Measurements from ENCODE around the gene RUNDC3A.

DNA sequence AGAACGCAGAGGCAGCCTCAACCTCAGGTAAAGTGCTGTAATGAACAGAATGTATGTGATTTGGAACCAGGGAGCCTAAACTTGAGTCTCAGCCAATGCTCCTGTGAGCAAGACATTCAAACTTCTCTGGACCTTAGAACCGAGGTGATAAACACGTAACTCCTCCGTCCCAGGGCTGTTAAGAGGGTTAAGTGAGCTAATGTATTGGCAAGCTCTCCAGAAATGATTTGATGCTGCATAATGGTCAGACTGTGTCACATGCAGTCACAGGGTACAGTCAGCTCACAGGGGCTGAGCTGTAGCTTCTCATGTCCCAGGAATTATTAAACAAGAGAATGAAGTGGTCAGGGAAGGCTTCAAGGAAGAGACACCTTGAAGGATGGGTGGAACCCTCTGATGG lies 30.4 kb upstream of the RUNDC3A start:
- TF ChIP-seq, protein P1, sequence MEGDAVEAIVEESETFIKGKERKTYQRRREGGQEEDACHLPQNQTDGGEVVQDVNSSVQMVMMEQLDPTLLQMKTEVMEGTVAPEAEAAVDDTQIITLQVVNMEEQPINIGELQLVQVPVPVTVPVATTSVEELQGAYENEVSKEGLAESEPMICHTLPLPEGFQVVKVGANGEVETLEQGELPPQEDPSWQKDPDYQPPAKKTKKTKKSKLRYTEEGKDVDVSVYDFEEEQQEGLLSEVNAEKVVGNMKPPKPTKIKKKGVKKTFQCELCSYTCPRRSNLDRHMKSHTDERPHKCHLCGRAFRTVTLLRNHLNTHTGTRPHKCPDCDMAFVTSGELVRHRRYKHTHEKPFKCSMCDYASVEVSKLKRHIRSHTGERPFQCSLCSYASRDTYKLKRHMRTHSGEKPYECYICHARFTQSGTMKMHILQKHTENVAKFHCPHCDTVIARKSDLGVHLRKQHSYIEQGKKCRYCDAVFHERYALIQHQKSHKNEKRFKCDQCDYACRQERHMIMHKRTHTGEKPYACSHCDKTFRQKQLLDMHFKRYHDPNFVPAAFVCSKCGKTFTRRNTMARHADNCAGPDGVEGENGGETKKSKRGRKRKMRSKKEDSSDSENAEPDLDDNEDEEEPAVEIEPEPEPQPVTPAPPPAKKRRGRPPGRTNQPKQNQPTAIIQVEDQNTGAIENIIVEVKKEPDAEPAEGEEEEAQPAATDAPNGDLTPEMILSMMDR (IDR thresholded peaks at IDR 0.05), result no peak
- TF ChIP-seq EP300 (IDR thresholded peaks at IDR 0.05), result no peak
- no peak for TF ChIP-seq POLR2AphosphoS5 (IDR thresholded peaks at IDR 0.05)
